ENCODE data around the gene NTRK2. TPM values are rescaled to one million over a fixed set of nuclear protein-coding genes. Genes with fewer than 3 reads are reported as not detected.
"Not testable (repeated sequence)": the region's sequence is repeated elsewhere in the genome, so short reads cannot be mapped to it uniquely, and the experiment has no call there.

Gene NTRK2
- total and polyA plus RNA-seq, 2 donors = 7.7 to 56.7 TPM

DNA sequence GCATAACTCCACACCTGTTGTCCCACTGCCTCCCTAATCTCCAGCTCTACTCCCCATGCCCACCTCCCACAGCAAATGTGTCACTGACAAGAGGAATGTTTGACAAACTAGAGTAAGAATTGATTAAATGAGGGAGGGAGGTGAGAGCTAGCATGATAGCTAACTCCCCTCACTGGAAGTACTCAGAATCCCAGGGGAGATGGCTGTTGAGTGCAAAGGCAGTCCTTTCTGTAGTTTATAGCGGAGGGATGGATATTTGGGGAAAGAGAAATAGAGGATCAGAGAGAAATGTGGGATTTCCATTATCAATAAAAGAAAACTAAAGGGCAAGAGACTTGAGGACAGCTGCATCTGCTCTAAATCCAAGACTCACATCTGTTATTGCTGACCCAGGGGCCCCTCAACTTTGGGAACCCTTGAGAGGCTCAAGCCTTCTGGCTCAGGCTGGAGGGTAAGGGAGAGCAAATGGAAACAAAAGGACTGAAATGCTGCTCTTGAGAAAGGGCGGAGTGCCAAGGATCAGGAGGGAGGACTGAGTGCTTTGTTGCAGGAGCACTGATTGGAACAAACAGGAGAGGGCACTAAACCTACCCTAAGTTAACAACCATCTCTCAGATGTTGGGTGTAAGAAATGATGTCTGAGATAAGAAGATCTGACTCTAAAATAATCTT is 372.1 kb downstream of the NTRK2 start:
- no peaks in the 10 kb centered on the region for H3K4me1 ChIP-seq (ENCODE audit: insufficient read depth)
- H3K27ac ChIP-seq (ENCODE audit: low read depth) = no peak overlapping the region
- 87% methylated on average over 2 of the region's 2 CpGs for WGBS
- H3K4me3 ChIP-seq (ENCODE audit: low read depth, low read length) = no peak overlapping the region
- no peaks in the 10 kb centered on the region for H3K36me3 ChIP-seq (ENCODE audit: insufficient read depth)
- no peak for DNase-seq (ENCODE audit: extremely low spot score)

DNA sequence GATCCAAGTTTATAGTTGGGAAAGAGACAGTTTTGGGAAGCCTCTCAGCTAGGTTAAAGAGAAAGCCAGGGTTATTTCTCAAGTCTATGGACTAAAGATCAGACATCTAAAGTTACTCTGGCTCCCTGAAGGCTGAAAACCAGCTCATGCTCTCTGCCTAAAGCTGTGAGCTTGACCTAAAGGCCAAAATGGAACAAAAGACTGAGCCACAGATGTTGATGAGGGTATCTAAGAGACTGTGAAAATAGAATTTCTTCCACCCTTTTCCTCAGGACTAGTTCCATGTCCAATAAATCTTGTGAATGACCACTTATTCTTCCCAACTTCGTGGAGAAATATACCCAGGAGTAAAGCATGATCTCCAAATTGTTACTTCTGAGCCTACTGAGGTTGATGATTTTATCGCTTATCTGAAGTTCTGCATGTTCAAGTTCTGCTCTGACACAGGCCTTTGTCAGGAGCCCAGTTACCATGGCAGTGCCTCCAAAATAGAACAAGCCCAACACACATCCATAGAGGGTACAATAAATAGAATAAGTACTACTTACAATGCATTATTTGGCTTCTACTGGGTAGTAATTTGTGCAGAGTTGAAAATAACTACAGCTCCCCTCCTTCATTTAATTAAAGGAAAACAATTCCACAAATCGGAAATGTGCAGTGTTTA is 373.6 kb downstream of the NTRK2 start:
- H3K27ac ChIP-seq (ENCODE audit: low read depth) = no peak overlapping the region
- H3K36me3 ChIP-seq (ENCODE audit: insufficient read depth) = no peaks in the 10 kb centered on the region
- DNase-seq (ENCODE audit: extremely low spot score) = no peak
- WGBS = 58% methylated on average over 3 of the region's 3 CpGs
- no peaks in the 10 kb centered on the region for H3K4me1 ChIP-seq (ENCODE audit: insufficient read depth)
- H3K4me3 ChIP-seq (ENCODE audit: low read depth, low read length) = no peak overlapping the region

DNA sequence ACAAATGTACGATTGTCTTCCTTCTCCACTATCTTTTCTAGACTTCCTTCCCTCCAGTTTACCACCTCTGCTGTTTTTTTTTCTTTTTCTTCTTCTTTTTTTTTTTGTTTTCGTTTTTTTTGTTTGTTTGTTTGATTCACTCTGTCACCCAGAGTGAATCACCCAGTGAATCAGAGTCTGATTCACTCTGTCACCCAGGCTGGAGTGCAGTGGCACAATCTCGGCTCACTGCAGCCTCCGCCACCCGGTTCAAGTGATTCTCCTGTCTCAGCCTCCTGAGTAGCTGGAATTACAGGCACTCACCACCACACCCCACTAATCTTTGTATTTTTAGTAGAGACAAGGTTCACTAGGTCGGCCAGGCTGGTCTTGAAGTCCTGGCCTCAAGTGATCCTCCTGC is 375.7 kb downstream of the NTRK2 start:
- H3K36me3 ChIP-seq (ENCODE audit: insufficient read depth) = no peaks in the 10 kb centered on the region
- no peaks in the 10 kb centered on the region for H3K4me1 ChIP-seq (ENCODE audit: insufficient read depth)
- H3K4me3 ChIP-seq (ENCODE audit: low read depth, low read length) = no peak overlapping the region
- no peak overlapping the region for H3K27ac ChIP-seq (ENCODE audit: low read depth)
- DNase-seq (ENCODE audit: extremely low spot score) = no peak
- WGBS = 86% methylated on average over 6 of the region's 6 CpGs

DNA sequence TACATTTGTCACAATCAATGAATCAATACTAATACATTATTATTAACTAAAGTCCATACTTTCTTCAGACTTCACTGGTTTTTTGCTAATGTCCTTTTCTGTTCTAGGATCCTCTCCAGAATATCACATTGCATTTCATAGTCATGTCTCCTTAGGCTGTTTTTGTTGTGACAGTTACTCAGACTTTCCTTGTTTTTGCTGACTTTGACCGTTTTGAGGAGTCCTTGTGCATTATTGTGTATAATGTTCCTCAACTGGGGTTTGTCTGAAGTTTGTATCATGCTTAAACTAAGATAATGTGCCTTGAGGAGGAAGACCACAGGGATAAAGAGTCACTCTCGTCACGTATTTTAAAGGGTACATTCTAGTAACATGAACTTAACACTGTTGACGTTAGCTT is 376.9 kb downstream of the NTRK2 start:
- no peak overlapping the region for H3K27ac ChIP-seq (ENCODE audit: low read depth)
- no peak overlapping the region for H3K4me3 ChIP-seq (ENCODE audit: low read depth, low read length)
- no peaks in the 10 kb centered on the region for H3K4me1 ChIP-seq (ENCODE audit: insufficient read depth)
- WGBS = 74% methylated on average over 4 of the region's 4 CpGs
- H3K36me3 ChIP-seq (ENCODE audit: insufficient read depth) = no peaks in the 10 kb centered on the region
- DNase-seq (ENCODE audit: extremely low spot score) = no peak

DNA sequence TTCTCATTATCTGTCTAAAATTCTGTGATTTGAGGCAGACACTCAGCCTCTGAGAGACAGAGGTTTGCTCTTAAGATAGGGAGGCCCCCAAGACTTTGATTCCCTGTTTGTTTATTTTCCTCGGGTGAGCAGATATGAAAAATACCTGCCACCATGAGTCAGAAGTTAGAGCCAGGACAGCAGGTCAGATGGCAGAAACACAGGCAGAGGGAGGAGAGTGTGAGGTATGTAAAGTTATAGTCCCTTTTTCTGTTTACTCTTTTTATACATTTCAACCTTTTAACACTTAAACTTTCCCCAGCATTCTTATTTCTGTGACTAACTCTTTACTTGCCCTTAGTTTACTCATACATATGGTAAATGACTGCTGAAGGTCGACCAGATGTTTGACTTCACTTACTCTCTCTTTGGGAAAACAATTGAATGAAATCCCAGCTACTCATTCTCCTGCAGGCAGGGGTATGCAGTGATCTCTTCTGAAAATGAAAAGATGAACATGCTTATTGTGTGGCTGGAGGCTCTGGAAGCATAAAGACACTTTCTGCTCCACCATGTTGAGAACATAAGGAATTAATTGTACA is 383.8 kb downstream of the NTRK2 start:
- Histone ChIP-seq H3K4me3 (ENCODE audit: low read depth, low read length) (no peak overlapping the region), H3K4me1 (ENCODE audit: insufficient read depth) (no peaks in the 10 kb centered on the region), H3K36me3 (ENCODE audit: insufficient read depth) (no peaks in the 10 kb centered on the region), H3K27ac (ENCODE audit: low read depth) (no peak overlapping the region)
- no peak for DNase-seq (ENCODE audit: extremely low spot score)
- WGBS = 23% methylated on average over 2 of the region's 2 CpGs

DNA sequence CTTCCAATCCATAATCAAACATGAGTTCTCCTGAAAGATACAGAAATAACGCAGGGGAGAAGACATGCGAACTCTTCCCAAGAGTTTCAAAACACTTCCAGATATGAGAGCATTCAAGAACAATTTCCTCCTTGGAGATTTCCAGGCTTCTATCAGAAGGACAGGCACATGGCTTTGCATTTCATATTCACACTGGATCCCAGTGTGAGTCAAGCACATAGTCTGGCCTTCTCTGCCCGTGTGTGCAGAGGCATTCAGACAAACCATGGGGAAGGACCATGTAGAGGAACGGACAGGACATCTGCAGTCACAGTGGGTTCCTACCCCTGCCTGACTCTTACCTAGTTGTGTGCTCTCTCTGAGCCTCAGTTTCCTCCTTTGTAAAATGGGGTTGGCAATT is 384.5 kb downstream of the NTRK2 start:
- H3K36me3 ChIP-seq (ENCODE audit: insufficient read depth) = no peaks in the 10 kb centered on the region
- no peak for DNase-seq (ENCODE audit: extremely low spot score)
- H3K4me1 ChIP-seq (ENCODE audit: insufficient read depth) = no peaks in the 10 kb centered on the region
- H3K27ac ChIP-seq (ENCODE audit: low read depth) = no peak overlapping the region
- no peak overlapping the region for H3K4me3 ChIP-seq (ENCODE audit: low read depth, low read length)
- WGBS = 88% methylated on average over 4 of the region's 4 CpGs

DNA sequence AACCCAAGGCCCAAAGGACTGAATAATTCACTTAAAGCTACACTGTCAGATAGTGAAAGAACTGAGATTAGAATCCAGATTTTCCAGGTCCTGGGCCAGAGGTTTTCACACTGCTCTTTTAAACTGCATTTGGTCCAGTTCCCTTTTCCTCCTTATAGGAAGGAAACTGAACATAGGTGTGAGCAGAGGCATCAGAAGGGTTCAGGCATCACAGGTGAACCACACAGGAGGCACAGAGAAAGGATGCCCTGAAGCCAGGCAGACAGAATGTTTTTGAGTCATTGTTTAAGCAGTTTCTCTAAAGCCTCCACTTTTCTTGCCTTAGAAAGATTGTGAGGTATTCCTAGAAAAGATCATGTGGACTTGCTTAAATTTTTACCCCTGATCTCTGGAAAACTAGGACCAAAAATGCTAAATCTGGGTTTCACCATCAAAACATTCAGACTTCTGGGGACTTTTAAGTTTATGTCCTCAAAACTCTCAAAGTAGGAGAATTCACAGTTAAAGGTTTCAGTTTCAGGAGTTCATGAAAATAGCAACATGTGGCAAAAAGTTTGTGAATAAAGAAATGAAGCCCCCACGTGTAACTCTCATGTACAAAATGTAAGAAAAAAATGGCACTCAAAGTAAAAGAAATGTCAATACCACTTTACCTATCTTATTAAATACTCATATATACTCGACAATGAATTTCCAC is 386.1 kb downstream of the NTRK2 start:
- Histone ChIP-seq H3K36me3 (ENCODE audit: insufficient read depth) (no peaks in the 10 kb centered on the region), H3K27ac (ENCODE audit: low read depth) (no peak overlapping the region), H3K4me3 (ENCODE audit: low read depth, low read length) (no peak overlapping the region), H3K4me1 (ENCODE audit: insufficient read depth) (no peaks in the 10 kb centered on the region)
- 78% methylated on average over 2 of the region's 2 CpGs for WGBS
- no peak for DNase-seq (ENCODE audit: extremely low spot score)

DNA sequence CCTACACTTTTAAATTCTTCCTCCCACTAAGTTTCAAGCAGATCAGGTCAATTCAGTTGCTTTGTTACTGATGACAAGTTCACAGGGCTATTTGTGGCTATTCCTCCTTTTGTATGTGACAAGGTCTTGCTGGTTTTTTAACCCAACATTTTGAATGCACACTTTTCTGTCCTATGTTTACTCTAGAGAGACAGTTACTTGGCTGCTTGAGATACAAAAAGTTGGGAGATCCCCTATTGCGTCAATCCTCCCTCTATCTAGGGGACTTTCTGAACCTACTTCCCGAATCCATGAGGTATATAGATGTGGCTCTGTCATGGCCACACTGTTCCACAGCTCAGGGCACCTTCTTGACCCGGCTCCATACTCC is 386.7 kb downstream of the NTRK2 start:
- Histone ChIP-seq H3K27ac (ENCODE audit: low read depth) (no peak overlapping the region), H3K4me3 (ENCODE audit: low read depth, low read length) (no peak overlapping the region), H3K36me3 (ENCODE audit: insufficient read depth) (no peaks in the 10 kb centered on the region), H3K4me1 (ENCODE audit: insufficient read depth) (no peaks in the 10 kb centered on the region)
- 80% methylated on average over 3 of the region's 3 CpGs for WGBS
- DNase-seq (ENCODE audit: extremely low spot score) = no peak

DNA sequence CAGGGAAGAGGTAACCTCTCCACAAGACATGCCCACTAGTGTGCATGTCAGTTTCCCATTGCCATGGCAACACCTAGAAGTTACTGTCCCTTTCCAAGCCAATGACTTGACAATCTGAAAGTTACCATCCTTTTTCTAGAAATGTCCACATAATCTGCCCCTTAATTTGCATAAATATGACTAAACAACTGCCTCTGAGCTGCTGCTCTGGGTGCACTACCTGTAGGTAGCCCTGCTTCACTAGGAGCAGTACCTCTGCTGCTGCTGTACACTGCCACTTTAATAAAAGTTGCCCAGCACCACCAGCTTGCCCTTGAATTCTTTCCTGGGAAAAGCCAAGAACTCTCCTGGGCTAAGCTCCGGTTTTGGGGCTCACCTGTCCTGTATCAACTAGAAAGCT is 392.4 kb downstream of the NTRK2 start:
- no peak for DNase-seq (ENCODE audit: extremely low spot score)
- no peak overlapping the region for H3K27ac ChIP-seq (ENCODE audit: low read depth)

DNA sequence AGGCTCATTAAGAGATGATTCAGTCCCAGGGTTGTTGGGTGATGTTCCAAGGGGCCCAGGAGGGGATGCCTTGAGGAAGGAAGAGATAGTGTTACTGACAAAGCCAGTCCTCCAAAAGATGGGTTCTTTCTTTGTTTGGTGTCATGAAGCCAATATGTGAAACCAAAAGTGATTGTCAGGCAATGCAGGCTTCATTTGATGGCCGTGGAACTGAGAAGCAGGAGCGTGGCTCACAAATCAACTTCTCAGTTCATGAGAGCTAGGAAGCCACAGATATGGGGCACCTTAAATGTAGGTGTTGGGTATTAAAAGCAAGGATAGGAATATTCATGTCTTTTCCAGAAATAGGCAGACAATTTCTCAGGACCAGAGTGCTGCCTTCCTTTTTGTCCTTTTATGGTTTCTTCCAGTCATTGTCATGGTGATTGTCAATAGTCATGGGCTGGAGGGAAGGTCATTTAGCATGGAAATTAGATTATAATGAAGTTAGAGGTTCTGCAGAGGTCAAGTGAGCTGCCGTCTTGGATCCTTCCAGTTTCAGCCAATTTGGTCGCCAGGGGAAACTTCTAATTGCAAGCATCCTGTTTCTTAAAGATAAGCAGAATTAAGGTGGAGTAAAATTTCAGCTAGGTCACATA is 393.0 kb downstream of the NTRK2 start:
- no peak overlapping the region for H3K4me3 ChIP-seq (ENCODE audit: low read depth, low read length)
- H3K4me1 ChIP-seq (ENCODE audit: insufficient read depth) = no peaks in the 10 kb centered on the region
- no peak for DNase-seq (ENCODE audit: extremely low spot score)
- WGBS = 60% methylated on average over 4 of the region's 4 CpGs
- no peaks in the 10 kb centered on the region for H3K36me3 ChIP-seq (ENCODE audit: insufficient read depth)
- H3K27ac ChIP-seq (ENCODE audit: low read depth) = no peak overlapping the region

More for the DNA sequence above, 392.4 kb downstream of the NTRK2 start:
- Histone ChIP-seq H3K36me3 (ENCODE audit: insufficient read depth) (no peaks in the 10 kb centered on the region), H3K4me1 (ENCODE audit: insufficient read depth) (no peaks in the 10 kb centered on the region), H3K4me3 (ENCODE audit: low read depth, low read length) (no peak overlapping the region)
- WGBS = 49% methylated on average over 1 of the region's 1 CpG

DNA sequence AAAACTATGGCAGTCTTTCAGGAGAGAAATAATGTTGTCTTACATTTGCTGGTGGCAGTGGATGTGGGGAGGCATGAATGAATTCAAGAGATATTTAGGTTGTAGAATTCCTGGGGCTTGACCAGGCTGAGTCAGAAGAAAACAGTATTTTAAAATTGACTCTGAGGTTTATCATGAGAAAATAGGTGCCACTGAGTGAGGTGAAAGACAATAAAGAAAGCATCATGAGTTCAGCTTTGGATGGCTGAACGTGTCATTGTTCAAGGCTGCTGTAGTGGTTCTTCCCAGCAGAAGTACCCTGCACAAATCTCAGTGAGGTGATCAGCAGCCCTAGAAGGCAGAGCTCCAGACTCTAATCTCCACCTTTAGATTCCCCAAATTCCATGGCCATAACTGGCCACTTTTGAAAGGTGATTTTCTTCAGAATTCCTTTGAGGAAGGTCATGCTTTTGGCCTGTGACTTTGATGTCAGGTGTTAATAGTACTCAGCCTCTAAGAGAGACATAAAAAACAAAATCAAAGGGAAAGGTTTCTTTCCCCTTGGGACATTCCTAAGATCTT is 395.4 kb downstream of the NTRK2 start:
- no peak overlapping the region for H3K4me3 ChIP-seq (ENCODE audit: low read depth, low read length)
- no peaks in the 10 kb centered on the region for H3K36me3 ChIP-seq (ENCODE audit: insufficient read depth)
- no peak overlapping the region for H3K27ac ChIP-seq (ENCODE audit: low read depth)
- WGBS = 79% methylated on average over 1 of the region's 1 CpG
- no peaks in the 10 kb centered on the region for H3K4me1 ChIP-seq (ENCODE audit: insufficient read depth)
- DNase-seq (ENCODE audit: extremely low spot score) = no peak

DNA sequence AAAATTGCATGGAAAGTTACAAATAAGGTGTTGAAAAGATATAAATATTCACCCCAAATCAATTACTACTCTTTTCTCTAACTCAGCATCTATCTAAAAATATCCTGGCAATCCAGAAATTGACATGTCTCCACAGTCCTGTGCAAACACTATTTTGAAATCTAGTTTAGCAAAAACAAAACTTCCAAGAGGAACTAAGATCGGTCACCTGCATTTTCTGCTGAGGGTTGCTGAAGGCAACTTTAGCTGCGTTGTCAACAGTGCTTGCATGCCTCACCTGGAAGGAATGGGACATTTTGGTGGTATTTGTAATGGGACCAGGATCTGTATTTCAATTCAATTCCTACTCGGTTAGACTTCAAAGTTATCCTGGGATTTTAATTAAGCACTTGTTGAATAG is 398.3 kb downstream of the NTRK2 start:
- DNase-seq (ENCODE audit: extremely low spot score) = no peak
- 91% methylated on average over 3 of the region's 3 CpGs for WGBS

DNA sequence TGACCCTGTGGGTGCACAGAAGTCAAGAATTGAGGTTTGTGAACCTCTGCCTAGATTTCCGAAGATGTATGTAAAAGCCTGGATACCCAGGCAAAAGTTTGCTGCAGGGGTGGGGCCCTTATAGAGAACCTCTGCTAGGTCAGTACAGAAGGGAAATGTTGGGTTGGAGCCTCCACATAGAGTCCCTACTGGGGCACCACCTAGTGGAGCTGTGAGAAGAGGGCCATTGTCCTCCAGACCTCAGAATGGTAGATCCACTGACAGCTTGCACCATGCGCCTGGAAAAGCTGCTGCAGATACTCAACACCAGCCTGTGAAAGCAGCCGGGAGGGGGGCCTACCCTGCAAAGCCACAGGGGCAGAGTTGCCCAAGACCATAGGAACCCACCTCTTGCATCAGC is 399.9 kb downstream of the NTRK2 start:
- not testable (repeated sequence) for H3K4me1 ChIP-seq (ENCODE audit: insufficient read depth); H3K36me3 ChIP-seq (ENCODE audit: insufficient read depth); DNase-seq (ENCODE audit: extremely low spot score); H3K4me3 ChIP-seq (ENCODE audit: low read depth, low read length); H3K27ac ChIP-seq (ENCODE audit: low read depth)
- 93% methylated on average over 3 of the region's 3 CpGs for WGBS

More for the DNA sequence above, 398.3 kb downstream of the NTRK2 start:
- no peaks in the 10 kb centered on the region for H3K4me1 ChIP-seq (ENCODE audit: insufficient read depth)
- no peak overlapping the region for H3K27ac ChIP-seq (ENCODE audit: low read depth)
- no peak overlapping the region for H3K4me3 ChIP-seq (ENCODE audit: low read depth, low read length)
- H3K36me3 ChIP-seq (ENCODE audit: insufficient read depth) = no peaks in the 10 kb centered on the region
